GM18870 (cell line): ENCODE measurements around the gene RCAN2.
"Not testable (repeated sequence)": the region's sequence is repeated elsewhere in the genome, so short reads cannot be mapped to it uniquely, and the experiment has no call there.

Experiments used
- ATAC-seq: cut with Tn5 transposase; IDR thresholded peaks from one replicate; pipeline ENCODE4 v1.9.1; 2021; ENCODE audit warnings: moderate library complexity; ENCODE audit not compliant: unreplicated experiment

The RCAN2 gene

GRCh38 chr6:46338131-46338530 lies 153.1 kb downstream of the RCAN2 start:
- peak; percentile 88 for ATAC-seq

- no peak for ATAC-seq
These were observed 156.8 kb downstream of the RCAN2 start for GRCh38 chr6:46334442-46334841.

- ATAC-seq, result no peak
These were observed 157.8 kb downstream of the RCAN2 start for GRCh38 chr6:46333481-46333880.

- ATAC-seq, result not testable (repeated sequence)
These were observed 158.8 kb downstream of the RCAN2 start for GRCh38 chr6:46332448-46332847.

GRCh38 chr6:46331461-46331860 lies 159.8 kb downstream of the RCAN2 start:
- no peak for ATAC-seq

GRCh38 chr6:46329568-46329967 lies 161.7 kb downstream of the RCAN2 start:
- ATAC-seq, result no peak

- no peak for ATAC-seq
These were observed 163.5 kb downstream of the RCAN2 start for GRCh38 chr6:46327779-46328178.

- ATAC-seq, result no peak
These were observed 165.4 kb downstream of the RCAN2 start for GRCh38 chr6:46325561-46326530.

- no peak for ATAC-seq
These were observed 166.5 kb downstream of the RCAN2 start for GRCh38 chr6:46324706-46325105.

GRCh38 chr6:46323966-46324622 lies 167.2 kb downstream of the RCAN2 start:
- no peak for ATAC-seq

GRCh38 chr6:46323312-46323965 lies 167.8 kb downstream of the RCAN2 start:
- ATAC-seq, result no peak

- ATAC-seq, result no peak
These were observed 170.7 kb downstream of the RCAN2 start for GRCh38 chr6:46320505-46320904.

- ATAC-seq, result no peak
These were observed 175.7 kb downstream of the RCAN2 start for GRCh38 chr6:46315589-46315988.

- ATAC-seq, result no peak
These were observed 178.6 kb downstream of the RCAN2 start for GRCh38 chr6:46312654-46313053.

- no peak for ATAC-seq
These were observed 181.1 kb downstream of the RCAN2 start for GRCh38 chr6:46310196-46310595.

- no peak for ATAC-seq
These were observed 184.8 kb downstream of the RCAN2 start for GRCh38 chr6:46306431-46306830.

- no peak for ATAC-seq
These were observed 185.4 kb downstream of the RCAN2 start for GRCh38 chr6:46305833-46306232.

GRCh38 chr6:46305236-46305635 lies 186.0 kb downstream of the RCAN2 start:
- ATAC-seq, result no peak

GRCh38 chr6:46302816-46303215 lies 188.4 kb downstream of the RCAN2 start:
- ATAC-seq, result no peak

- no peak for ATAC-seq
These were observed 189.1 kb downstream of the RCAN2 start for GRCh38 chr6:46302176-46302575.

- no peak for ATAC-seq
These were observed 192.0 kb downstream of the RCAN2 start for GRCh38 chr6:46299253-46299652.

- no peak for ATAC-seq
These were observed 194.7 kb downstream of the RCAN2 start for GRCh38 chr6:46296586-46296985.
